Panc1 (cell line): ENCODE measurements around the gene PPM1L.

Experiments
- CTCF ChIP-seq: fragments of 450-650 bp; IDR thresholded peaks from 2 replicates; pipeline ENCODE4 v1.5.1; 2017; ENCODE audit warnings: mild to moderate bottlenecking
- POLR2AphosphoS5 ChIP-seq: IDR thresholded peaks from 2 replicates; pipeline ENCODE4 v1.6.1; 2012; ENCODE audit warnings: mild to moderate bottlenecking, low read depth, low read length, moderate library complexity
- SIN3A ChIP-seq: IDR thresholded peaks from 2 replicates; pipeline ENCODE4 v1.6.1; 2012; ENCODE audit warnings: low read depth, mild to moderate bottlenecking, low read length, moderate library complexity, borderline replicate concordance; ENCODE audit not compliant: insufficient read depth
- TCF7L2 ChIP-seq: IDR thresholded peaks from 2 replicates; pipeline ENCODE4 v1.6.1; 2011; ENCODE audit warnings: mild to moderate bottlenecking, low read depth, low read length, inconsistent platforms

GRCh38 chr3:160784853-160785252 lies 28.8 kb downstream of the PPM1L start:
- TF ChIP-seq CTCF (no peak), POLR2AphosphoS5 (no peak), SIN3A (no peak), TCF7L2 (no peak)
